Measurements from ENCODE around the gene NPDC1. TPM values are rescaled to one million over a fixed set of nuclear protein-coding genes. Genes with fewer than 3 reads are reported as not detected.

Gene NPDC1
- polyA plus RNA-seq, 3 donors: 0.51 to 2.7 TPM; not detected in 1

DNA sequence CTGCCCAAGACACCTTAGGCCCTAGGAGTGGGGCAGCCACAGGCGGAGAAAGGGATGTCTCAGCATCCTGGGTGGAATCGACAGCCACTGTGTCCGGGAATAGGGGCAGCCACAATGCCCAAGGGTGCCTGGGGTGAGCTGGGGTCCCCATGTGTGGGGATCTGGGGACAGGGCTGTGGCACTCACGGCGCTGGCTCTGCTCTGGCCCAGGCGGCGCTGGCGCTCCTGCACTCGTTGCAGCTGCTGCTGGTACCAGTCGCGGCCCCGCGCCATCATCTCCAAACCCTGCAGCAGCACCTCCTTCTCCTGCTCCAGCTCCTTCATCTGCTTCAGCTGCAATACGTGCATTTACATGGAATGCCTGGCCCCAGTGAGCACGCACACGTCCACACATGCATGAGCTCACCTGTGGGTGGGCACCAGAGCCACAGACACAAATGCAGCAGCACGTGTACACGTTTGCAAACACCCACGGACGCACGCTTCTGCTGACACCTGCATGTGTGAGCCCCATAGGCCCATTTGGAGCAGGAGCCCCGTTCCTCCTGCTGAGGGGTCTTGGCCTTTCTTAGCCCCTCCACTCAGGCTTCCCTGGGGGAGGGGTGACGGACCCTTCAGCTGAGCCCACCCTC, 19.5 kb upstream of the NPDC1 start:
- Histone ChIP-seq H3K27me3 (ENCODE audit: control insufficient read depth in 2 of 2, insufficient read depth in 2 of 2, low read length in 2 of 2) (peaks cover 0 to 5% of the 10 kb centered on the region in 2 donors), H3K27ac (ENCODE audit: low read depth in 1 of 2, low read length in 2 of 2) (no peak overlapping the region), H3K9ac (ENCODE audit: insufficient read depth, low read length, poor library complexity, severe bottlenecking) (no peak overlapping the region), H3K4me3 (replicated peaks in 1 of 3; ENCODE audit: low read depth in 2 of 3, low read length in 3 of 3) (no peak overlapping the region), H2AFZ (ENCODE audit: insufficient read depth, low read depth, low read length, poor library complexity, severe bottlenecking) (no peak overlapping the region), H4K20me1 (ENCODE audit: insufficient read depth, low read length) (no peaks in the 10 kb centered on the region), H3K4me2 (replicated peaks; ENCODE audit: extremely low read depth, low read length, poor library complexity, severe bottlenecking) (no peak overlapping the region), H3K9me3 (replicated peaks in 1 of 2; ENCODE audit: control insufficient read depth in 1 of 2, insufficient read depth in 1 of 2, low read length in 2 of 2) (no peaks in the 10 kb centered on the region), H3K79me2 (ENCODE audit: insufficient read depth, low read length) (peaks cover 6% of the 10 kb centered on the region), H3K36me3 (replicated peaks in 1 of 2; ENCODE audit: control insufficient read depth in 1 of 2, insufficient read depth in 2 of 2, low read length in 2 of 2) (peaks cover 0 to 5% of the 10 kb centered on the region in 2 donors), H3K4me1 (ENCODE audit: control insufficient read depth in 1 of 2, insufficient read depth in 2 of 2, low read length in 2 of 2) (peaks cover 23 to 31% of the 10 kb centered on the region in 2 donors)
- Mint-ChIP-seq H3K4me1 (peaks cover 20% of the 10 kb centered on the region), H3K9me3 (no peaks in the 10 kb centered on the region), H3K27me3 (ENCODE audit: low read depth in 3 of 3) (peaks cover 9 to 17% (median 11%) of the 10 kb centered on the region in 3 donors), H3K36me3 (peaks cover 6 to 18% of the 10 kb centered on the region in 2 donors), H3K4me3 (no peak overlapping the region), H3K27ac (no peak overlapping the region)
- DNase-seq: no peak
- TF ChIP-seq, protein P1, sequence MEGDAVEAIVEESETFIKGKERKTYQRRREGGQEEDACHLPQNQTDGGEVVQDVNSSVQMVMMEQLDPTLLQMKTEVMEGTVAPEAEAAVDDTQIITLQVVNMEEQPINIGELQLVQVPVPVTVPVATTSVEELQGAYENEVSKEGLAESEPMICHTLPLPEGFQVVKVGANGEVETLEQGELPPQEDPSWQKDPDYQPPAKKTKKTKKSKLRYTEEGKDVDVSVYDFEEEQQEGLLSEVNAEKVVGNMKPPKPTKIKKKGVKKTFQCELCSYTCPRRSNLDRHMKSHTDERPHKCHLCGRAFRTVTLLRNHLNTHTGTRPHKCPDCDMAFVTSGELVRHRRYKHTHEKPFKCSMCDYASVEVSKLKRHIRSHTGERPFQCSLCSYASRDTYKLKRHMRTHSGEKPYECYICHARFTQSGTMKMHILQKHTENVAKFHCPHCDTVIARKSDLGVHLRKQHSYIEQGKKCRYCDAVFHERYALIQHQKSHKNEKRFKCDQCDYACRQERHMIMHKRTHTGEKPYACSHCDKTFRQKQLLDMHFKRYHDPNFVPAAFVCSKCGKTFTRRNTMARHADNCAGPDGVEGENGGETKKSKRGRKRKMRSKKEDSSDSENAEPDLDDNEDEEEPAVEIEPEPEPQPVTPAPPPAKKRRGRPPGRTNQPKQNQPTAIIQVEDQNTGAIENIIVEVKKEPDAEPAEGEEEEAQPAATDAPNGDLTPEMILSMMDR (IDR thresholded peaks at IDR 0.05): no peak
- intact Hi-C loops (cut with micrococcal nuclease): loop anchor here (5.0 to 10.0 kb wide), 2 partner anchors 33 to 281 kb away; partner anchors contain the start of gene FUT7 (in 1 of the 2)
- 93% methylated on average over 20 of the region's 23 CpGs for WGBS (ENCODE audit: insufficient coverage)

DNA sequence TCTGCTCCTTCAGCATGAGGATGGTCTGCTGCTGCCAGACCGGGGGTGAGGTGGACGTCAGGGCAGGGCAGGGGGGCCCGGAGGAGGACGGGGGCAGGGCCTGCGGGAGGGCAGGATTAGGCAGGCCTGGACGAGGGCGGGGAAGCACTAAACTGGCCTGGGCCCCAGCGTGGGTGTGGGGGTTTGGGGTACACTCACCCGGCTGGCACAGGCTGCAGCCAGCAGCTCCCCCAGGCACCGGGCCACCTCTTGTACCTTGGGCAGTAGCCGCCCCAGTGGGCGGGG, 18.8 kb upstream of the NPDC1 start:
- Histone ChIP-seq H3K4me2 (replicated peaks; ENCODE audit: extremely low read depth, low read length, poor library complexity, severe bottlenecking) (no peak overlapping the region), H3K4me3 (replicated peaks in 1 of 3; ENCODE audit: low read depth in 2 of 3, low read length in 3 of 3) (no peak overlapping the region), H3K27me3 (ENCODE audit: control insufficient read depth in 2 of 2, insufficient read depth in 2 of 2, low read length in 2 of 2) (peaks cover 0 to 5% of the 10 kb centered on the region in 2 donors), H3K9ac (ENCODE audit: insufficient read depth, low read length, poor library complexity, severe bottlenecking) (no peak overlapping the region), H2AFZ (ENCODE audit: insufficient read depth, low read depth, low read length, poor library complexity, severe bottlenecking) (no peak overlapping the region), H3K4me1 (ENCODE audit: control insufficient read depth in 1 of 2, insufficient read depth in 2 of 2, low read length in 2 of 2) (peaks cover 23 to 24% of the 10 kb centered on the region in 2 donors), H3K9me3 (replicated peaks in 1 of 2; ENCODE audit: control insufficient read depth in 1 of 2, insufficient read depth in 1 of 2, low read length in 2 of 2) (no peaks in the 10 kb centered on the region), H3K36me3 (replicated peaks in 1 of 2; ENCODE audit: control insufficient read depth in 1 of 2, insufficient read depth in 2 of 2, low read length in 2 of 2) (peaks cover 0 to 5% of the 10 kb centered on the region in 2 donors), H3K27ac (ENCODE audit: low read depth in 1 of 2, low read length in 2 of 2) (no peak overlapping the region), H3K79me2 (ENCODE audit: insufficient read depth, low read length) (peaks cover 6% of the 10 kb centered on the region), H4K20me1 (ENCODE audit: insufficient read depth, low read length) (no peaks in the 10 kb centered on the region)
- H3K27ac Mint-ChIP-seq: no peak overlapping the region
- intact Hi-C loops (cut with micrococcal nuclease): loop anchor here (5.0 to 10.0 kb wide), 2 partner anchors 33 to 280 kb away; partner anchors contain the start of gene FUT7 (in 1 of the 2)
- peaks cover 20% of the 10 kb centered on the region for H3K4me1 Mint-ChIP-seq
- no peak for DNase-seq
- WGBS (ENCODE audit: insufficient coverage): 96% methylated on average over 12 of the region's 12 CpGs
- no peaks in the 10 kb centered on the region for H3K9me3 Mint-ChIP-seq
- TF ChIP-seq, protein P1 (IDR thresholded peaks at IDR 0.05): no peak
- peaks cover 6 to 18% of the 10 kb centered on the region in 2 donors for H3K36me3 Mint-ChIP-seq
- H3K4me3 Mint-ChIP-seq: no peak overlapping the region
- H3K27me3 Mint-ChIP-seq (ENCODE audit: low read depth in 3 of 3): peaks cover 13 to 22% (median 14%) of the 10 kb centered on the region in 3 donors

Measured in CD14-positive monocyte (primary cell).